Panc1 (cell line): Measurements from ENCODE around the gene GRM4.

Source experiments
- CTCF ChIP-seq: fragments of 450-650 bp; IDR thresholded peaks from 2 replicates; pipeline ENCODE4 v1.5.1; 2017; ENCODE audit warnings: mild to moderate bottlenecking
- POLR2AphosphoS5 ChIP-seq: IDR thresholded peaks from 2 replicates; pipeline ENCODE4 v1.6.1; 2012; ENCODE audit warnings: mild to moderate bottlenecking, low read depth, low read length, moderate library complexity
- REST ChIP-seq, 2 experiments: IDR thresholded peaks; 2 replicates each; pipeline ENCODE4 v1.6.1; 2011 to 2012; ENCODE audit warnings: low read depth in 2 of 2, control low read depth in 1 of 2, low read length in 1 of 2, mild to moderate bottlenecking in 1 of 2, moderate library complexity in 1 of 2; ENCODE audit not compliant: insufficient read depth in 1 of 2

- TF ChIP-seq CTCF (no peak), POLR2AphosphoS5 (no peak), REST (IDR thresholded peaks at IDR 0.05; ENCODE audit: insufficient read depth in 1 of 2, low read depth in 2 of 2, low read length in 1 of 2) (no peak)
Measured at GRCh38 chr6:34189806-34190503, 44.1 kb upstream of the GRM4 start.
